Amygdala (tissue), 56 donors: ENCODE results near the gene ATP2A3.

ENCODE experiments used
- DNase-seq, 56 donors: peaks; one replicate each; lab custom pipeline; 2025; lab: John Stamatoyannopoulos, UW

ATP2A3 gene

DNA sequence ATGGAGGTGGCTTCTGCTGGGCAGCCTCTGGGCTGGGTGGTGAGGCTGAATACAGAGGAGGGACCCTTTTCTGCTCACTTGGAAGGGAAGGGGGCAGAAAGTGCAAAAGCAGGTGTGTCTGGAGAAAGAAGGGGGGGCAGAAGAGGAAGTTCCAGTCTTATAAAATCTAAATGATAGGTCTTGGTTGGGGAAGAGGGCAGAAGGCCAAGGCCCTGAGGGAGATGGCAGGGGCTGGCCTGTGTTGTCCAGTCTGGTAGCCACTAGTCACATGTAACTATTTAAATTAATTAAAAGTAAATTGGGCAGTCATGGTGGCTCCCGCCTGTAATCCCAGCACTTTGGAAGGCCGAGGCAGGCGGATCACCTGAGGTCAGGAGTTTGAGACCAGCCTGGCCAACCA is 68.9 kb downstream of the ATP2A3 start:
- DNase-seq = no peak

DNA sequence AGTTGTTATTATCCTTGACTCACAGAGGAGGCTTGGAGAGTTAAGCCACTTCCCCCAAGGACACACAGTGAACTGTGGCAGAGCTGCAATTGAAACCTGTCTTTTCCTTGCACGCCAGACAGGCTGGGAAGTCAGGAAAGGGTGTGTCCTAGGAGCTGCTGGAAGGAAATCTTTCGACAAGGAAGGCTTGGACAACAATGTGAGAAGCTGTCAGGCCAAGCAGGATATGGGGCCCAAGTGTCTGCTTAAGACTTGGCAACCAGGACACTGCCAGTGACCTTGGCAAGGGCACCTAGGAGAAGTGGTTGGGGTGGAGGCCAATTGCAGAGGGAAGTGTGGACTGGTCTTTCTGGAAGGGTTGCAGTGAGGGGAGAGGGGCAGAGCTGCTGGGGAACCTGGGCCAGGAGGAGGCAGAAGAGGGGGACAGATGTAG is 69.3 kb downstream of the ATP2A3 start:
- peak in 4 of 56 donors; percentile 4 to 34 (median 30) for DNase-seq

GRCh38 chr17:3894188-3894587 is 70.0 kb downstream of the ATP2A3 start:
- no peak for DNase-seq

- DNase-seq = no peak
These were observed 70.5 kb downstream of the ATP2A3 start for GRCh38 chr17:3893720-3894116.

- peak in 49 of 56 donors; percentile 20 to 87 (median 69) for DNase-seq
These were observed 71.1 kb downstream of the ATP2A3 start, which contains the start of gene CAMKK1 for GRCh38 chr17:3893003-3893719. Gene CAMKK1, minus strand, starts transcription at chr17:3893053. Its CDS starts 7,366 bp downstream, at chr17:3885687.

DNA sequence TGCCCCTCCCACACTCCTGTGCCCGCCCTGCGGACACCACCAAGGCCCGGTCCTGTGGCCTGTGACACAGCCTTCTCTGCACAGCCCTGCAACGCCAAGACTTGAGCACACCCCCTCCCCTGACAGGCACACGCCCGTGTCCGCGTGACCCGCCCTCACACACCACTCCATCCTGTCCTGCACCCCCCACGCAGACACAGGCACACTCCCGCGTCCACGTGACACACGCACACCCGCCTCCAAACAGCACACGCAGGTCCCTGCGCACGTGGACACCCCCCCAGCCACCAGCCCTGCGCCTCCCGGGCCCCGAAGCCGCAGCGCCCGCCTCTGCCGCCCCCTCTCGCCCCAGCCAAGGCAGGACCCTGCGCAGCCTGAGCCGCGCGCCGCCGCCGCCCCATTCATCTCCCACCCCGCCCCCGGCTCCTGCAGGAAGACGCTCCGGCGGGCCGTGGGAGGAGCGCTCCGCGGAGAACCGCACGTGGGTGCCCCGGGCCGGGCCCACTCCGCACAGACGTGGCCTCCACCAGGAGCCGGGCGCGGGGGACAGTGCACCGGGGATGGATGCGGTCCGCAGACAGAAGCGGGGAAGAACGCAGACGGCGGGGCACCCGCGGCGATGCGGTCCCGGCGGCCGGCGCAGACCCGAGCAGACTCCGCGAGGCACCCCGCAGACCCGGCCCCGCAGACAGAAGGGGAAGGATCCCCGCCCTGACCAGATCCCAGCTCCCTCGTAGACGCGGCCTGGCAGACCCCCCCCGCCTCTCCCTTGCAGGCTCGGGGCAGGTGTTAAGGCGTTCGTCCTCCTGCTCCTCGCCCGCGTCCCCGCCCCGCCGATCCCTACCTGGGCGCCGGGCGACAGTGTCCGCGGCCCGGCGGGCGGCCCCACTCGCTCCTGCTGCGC is 71.9 kb downstream of the ATP2A3 start:
- DNase-seq = peak in 41 of 56 donors; percentile 24 to 83 (median 53)

GRCh38 chr17:3891626-3892094 is 72.6 kb downstream of the ATP2A3 start:
- DNase-seq = no peak

DNA sequence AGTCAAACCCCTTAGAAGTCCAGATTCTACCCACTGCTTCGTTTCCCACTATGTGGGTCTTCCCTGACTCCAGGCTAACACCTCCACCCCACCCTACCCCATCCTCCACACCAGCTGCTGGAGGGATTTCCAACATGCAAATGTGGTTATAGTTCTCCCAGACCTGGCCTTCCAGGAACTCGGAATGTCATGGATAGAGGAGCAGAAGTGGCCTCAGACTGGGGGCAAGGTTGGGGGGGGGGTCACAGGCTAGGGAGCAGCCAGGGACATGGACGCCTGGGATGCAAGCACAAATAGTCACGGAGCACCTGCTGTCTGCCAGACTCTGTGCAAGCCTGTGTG is 73.4 kb downstream of the ATP2A3 start:
- peak in 1 of 56 donors; percentile 45 for DNase-seq

DNA sequence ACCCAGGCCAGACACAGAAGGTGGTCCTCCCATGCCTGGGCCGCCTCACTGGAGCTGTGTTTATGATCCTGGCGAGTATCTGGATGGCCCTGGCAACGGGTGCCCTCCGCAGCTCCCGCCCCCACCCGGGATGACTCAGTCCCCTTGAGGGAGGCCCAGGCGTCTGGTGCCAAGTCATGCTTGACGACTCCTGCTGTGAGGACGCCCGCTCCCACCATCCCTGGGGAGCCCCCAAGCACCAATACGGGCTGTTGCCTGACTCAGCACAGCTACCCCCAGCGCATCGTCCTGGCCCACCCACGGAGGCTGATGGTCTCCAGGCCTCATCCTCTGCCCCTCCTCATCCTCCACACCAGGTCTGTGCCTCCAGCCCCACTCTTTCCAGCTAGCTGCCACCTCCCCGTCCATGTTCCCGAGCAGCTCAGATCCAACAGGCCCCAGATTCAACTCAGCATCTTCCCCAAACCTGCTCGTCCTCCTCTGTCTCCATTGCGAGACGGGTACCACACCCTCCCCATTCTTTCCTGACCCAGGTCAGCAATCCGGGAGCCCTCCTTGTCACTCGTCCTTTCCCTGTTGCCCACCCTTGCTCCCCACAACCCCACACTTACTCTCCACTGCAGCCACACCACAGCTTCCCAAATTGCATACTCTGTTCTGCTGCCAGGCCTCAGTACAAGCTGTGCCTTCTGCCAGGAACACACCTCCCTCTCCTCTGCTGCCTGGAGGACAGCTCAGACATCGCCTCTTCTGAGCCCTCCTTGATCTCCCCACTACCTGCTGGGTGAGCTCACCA is 74.0 kb downstream of the ATP2A3 start:
- peak in 19 of 56 donors; percentile 15 to 62 (median 30) for DNase-seq

- no peak for DNase-seq
These were observed 74.8 kb downstream of the ATP2A3 start for GRCh38 chr17:3889325-3890012.

DNA sequence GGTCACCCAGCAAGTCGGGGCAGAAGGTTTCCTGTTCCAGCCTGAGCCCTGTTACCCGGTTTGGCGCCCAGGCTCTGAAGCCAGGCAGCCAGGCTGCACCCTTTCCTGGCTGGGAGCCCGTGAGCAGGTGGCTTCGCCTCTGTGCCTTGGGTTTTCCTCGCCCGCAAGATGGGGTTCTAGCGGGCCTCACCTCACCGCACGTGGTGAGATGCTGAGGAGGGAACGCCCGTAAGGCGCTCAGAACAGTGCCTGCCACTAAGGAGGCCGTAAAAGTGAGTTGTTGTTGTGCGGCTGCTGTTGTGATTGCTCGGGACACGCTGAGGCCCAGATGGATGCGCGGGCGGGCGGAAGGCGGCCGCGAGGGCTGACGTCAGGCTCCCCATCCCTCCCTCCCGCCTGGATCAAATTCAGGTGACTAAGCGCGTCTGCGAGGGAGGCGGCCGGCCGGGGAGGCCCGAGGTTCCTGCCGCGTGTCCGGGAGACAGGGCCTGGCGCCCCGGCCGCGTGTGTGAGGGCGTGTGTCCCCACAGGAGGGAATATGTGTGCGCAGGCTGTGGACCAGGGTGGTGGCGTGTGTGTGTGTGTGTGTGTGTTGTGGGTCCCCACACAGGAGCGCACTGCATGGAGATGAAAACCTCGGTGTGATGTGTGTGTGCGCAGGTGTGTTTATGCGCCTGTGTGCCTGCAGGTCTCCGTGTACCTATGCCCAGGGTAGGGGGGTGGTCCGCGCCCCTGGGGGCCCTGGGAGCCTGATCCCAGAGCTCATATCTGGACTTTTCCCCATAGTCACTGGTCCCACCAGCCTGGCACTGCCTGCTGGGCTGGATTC is 75.7 kb downstream of the ATP2A3 start:
- DNase-seq = peak in 27 of 56 donors; percentile 15 to 75 (median 41)

DNA sequence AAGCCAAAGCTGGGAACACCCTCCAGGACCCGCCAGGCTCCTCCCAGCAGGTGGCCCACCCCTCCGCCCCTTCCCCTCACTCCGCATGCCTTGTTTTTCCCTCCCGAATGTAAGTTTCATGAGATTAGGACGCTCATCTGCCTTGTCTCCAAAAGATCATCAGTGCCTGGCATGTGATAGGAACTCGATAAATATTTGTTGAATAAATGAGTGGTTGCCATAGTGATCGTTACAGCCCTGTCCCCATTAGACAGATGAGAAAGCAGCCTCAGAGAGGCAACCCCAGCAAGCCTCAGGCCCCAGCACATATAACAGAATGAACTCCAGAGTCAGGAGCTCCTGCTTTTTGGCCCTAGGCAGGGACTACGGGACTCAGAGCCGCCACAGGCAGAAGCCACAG is 76.4 kb downstream of the ATP2A3 start:
- no peak for DNase-seq

DNA sequence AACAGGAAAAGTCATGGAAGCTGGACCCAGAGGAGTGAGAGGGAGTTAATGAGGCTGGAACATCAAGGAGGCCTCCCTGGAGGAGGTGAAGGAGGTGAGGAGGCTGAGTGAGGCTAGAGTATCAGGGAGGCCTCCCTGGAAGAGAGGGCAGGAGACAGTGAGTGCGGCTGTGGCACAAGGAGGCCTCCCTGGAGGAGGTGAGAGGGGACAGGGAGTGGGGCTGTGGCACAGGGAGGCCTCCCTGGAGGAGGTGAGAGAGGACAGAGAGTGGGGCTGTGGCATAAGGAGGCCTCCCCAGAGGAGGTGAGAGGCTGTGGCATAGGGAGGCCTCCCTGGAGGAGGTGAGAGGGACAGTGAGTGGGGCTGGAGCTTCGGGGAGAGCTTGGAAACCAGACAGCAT is 76.8 kb downstream of the ATP2A3 start:
- DNase-seq = no peak

- DNase-seq = peak in 11 of 56 donors; percentile 6 to 55 (median 23)
These were observed 77.5 kb downstream of the ATP2A3 start for GRCh38 chr17:3886776-3887175.

DNA sequence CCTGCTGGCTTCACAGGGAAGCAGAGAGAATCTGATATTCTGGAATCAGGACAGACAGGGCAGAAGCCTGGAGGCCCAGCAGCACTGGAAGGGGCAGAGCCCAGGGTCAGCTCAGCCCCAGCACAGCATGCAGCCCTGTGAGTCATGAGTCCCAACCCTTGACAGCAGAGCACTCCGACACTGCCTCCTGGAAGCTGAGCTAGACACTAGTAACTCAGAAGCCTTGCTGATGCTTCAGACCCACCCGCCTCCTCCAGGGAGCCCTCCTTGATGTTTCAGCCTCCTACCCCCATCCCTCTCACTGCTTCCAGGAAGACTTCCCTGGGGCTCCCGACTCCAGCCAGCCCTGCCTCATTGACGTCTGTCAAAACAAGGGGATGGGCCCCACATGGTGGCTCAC is 78.3 kb downstream of the ATP2A3 start:
- DNase-seq = no peak

DNA sequence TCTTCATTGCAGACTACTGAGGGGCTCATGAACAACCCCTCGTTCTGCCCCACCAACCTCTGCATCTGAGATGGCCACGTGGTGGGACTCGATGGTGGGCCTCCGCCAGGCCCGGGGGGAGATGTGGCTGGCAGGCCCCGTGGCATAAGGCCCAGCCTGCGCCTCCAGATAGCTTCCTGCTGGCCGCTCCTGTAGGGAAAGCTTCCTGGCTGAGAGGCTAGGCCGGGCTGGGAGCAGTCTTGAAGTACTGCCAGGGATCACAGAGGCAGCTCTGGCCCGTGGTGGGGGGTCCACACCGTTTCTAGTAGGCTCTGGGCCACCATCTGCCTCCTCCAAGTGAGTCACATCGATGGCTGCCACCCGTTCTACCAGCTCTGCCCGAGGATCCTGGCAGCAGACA is 79.0 kb downstream of the ATP2A3 start:
- no peak for DNase-seq

DNA sequence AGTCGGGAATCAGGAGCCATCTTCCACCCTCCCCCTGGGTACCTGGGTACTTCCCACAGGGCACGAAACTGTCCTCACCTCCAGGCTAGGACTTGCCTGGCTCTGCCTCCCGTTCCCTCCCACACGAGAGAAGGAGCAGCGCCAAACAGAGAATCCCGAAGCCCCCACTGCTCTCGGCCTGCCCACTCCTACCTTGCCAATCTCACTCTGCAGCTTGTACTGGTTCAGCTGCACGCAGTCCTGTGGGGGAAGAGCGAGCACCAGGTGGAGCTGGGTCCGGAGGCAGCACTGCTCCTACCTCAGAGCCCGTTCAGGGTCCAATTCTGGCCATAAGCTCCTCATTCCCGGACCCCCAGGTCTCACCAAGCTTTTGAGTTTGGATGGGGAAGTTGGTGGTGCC is 80.0 kb downstream of the ATP2A3 start:
- DNase-seq = no peak

DNA sequence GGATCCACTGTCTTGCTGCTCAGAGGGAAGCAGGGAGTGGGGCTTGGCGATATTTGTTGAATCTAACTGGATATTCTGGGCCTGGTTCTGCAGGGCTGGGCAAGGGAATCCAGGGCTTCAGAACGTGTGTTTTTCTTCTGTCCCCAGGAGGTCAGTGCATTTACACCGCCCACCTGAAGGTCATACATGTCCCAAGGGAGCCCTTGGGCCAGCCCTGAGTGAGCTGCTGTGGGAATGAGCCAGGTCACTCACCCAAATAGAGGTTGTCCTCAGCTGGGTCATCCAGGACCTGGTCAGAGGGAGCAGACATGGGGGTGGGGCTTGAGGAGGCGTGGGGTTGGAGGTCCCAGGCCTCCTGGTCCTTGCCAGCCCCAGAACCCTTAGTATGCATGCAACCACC is 82.0 kb downstream of the ATP2A3 start:
- DNase-seq = no peak

GRCh38 chr17:3880983-3881382 is 83.3 kb downstream of the ATP2A3 start:
- DNase-seq = no peak
